Upper lobe of right lung (tissue), 1 donor: ENCODE measurements around the gene ADCY1. TPM values are rescaled to one million over a fixed set of nuclear protein-coding genes. Genes with fewer than 3 reads are reported as not detected.

Experiments
- ATAC-seq: fragments of 200-7000 bp; cut with Tn5 transposase; one replicate; pipeline ENCODE4 v1.9.1; 2020; ENCODE audit warnings: mild to moderate bottlenecking, moderate library complexity
- DNase-seq: peaks from one replicate; pipeline ENCODE4 v3.0.0-alpha.2; 2020
- H3K27ac ChIP-seq: fragments of 200-600 bp; one replicate; pipeline ENCODE4 v1.8.0; 2022
- H3K27me3 ChIP-seq: fragments of 200-600 bp; one replicate; pipeline ENCODE4 v1.8.0; 2022; ENCODE audit warnings: mild to moderate bottlenecking
- H3K36me3 ChIP-seq: fragments of 200-600 bp; one replicate; pipeline ENCODE4 v1.8.0; 2022
- H3K4me1 ChIP-seq: fragments of 200-600 bp; one replicate; pipeline ENCODE4 v1.8.0; 2022
- H3K4me3 ChIP-seq: fragments of 200-600 bp; one replicate; pipeline ENCODE4 v1.8.0; 2022; ENCODE audit warnings: mild to moderate bottlenecking
- H3K9me3 ChIP-seq: fragments of 200-600 bp; one replicate; pipeline ENCODE4 v1.8.0; 2022
- intact Hi-C: fragments of 100-400 bp; cut with DNase I; formaldehyde crosslinking; loops from one replicate; pipeline ENCODE4 v1.11.0; 2022
- total RNA-seq: library from RNA; stranded (reverse); fragmentation: NEBNext Ultra II Directional; extraction: Animal tissue kit (Norgen Biotek cat#: 25700); gene quantifications from one replicate; pipeline ENCODE4 v1.2.1, GENCODE V29; 2021
- TF ChIP-seq, protein P1 (sequence below): fragments of 200-600 bp; IDR thresholded peaks from one replicate; pipeline ENCODE4 v1.8.0; 2022; ENCODE audit warnings: antibody characterized with exemption
- donor health status: DM: no; HTN: yes; CAD: no; lungs with severe emphysema.

The ADCY1 gene
- total RNA-seq, 1 donor from 2014 or later, result 3.9 TPM

GRCh38 chr7:45650404-45651394 lies 76.5 kb downstream of the ADCY1 start:
- no peaks in the 10 kb centered on the region for H3K27me3 ChIP-seq
- H3K4me1 ChIP-seq, result no peaks in the 10 kb centered on the region
- no peak overlapping the region for H3K27ac ChIP-seq
- no peaks in the 10 kb centered on the region for H3K9me3 ChIP-seq
- H3K4me3 ChIP-seq, result no peak overlapping the region
- H3K36me3 ChIP-seq, result no peaks in the 10 kb centered on the region
- no peak for ATAC-seq
- TF ChIP-seq, protein P1, sequence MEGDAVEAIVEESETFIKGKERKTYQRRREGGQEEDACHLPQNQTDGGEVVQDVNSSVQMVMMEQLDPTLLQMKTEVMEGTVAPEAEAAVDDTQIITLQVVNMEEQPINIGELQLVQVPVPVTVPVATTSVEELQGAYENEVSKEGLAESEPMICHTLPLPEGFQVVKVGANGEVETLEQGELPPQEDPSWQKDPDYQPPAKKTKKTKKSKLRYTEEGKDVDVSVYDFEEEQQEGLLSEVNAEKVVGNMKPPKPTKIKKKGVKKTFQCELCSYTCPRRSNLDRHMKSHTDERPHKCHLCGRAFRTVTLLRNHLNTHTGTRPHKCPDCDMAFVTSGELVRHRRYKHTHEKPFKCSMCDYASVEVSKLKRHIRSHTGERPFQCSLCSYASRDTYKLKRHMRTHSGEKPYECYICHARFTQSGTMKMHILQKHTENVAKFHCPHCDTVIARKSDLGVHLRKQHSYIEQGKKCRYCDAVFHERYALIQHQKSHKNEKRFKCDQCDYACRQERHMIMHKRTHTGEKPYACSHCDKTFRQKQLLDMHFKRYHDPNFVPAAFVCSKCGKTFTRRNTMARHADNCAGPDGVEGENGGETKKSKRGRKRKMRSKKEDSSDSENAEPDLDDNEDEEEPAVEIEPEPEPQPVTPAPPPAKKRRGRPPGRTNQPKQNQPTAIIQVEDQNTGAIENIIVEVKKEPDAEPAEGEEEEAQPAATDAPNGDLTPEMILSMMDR, result no peak
- intact Hi-C loops, result no loop called here
- DNase-seq, result no peak

- ATAC-seq, result no peak
- Histone ChIP-seq H3K27ac (no peak overlapping the region), H3K9me3 (no peaks in the 10 kb centered on the region), H3K36me3 (no peaks in the 10 kb centered on the region), H3K4me1 (no peaks in the 10 kb centered on the region), H3K4me3 (no peak overlapping the region), H3K27me3 (no peaks in the 10 kb centered on the region)
- DNase-seq, result no peak
- TF ChIP-seq, protein P1, result no peak
- intact Hi-C loops, result no loop called here
These were observed 77.4 kb downstream of the ADCY1 start for GRCh38 chr7:45651540-45651939.

DNA sequence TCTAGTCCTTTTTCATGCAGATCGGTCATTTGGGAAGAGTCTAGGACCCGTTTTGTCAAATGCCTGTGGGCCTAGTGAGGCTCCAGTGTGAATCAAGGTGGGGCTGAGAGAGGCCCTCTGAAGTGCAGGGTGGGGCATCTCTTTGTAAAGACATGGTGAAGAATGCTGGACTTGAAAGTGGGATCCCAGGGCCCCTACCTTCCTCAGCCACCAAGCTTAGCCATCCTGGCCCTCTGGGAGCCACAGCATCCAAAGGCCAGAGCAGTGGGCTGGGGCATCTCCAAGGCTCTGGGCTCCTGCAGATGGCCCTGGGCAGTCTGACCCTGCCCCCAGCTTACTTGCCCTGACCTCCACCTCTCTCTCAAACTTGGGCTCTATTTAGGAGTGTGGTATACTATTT lies 78.5 kb downstream of the ADCY1 start:
- ATAC-seq (no peak), DNase-seq (no peak)
- TF ChIP-seq, protein P1, result no peak
- no peaks in the 10 kb centered on the region for H3K9me3 ChIP-seq
- no peaks in the 10 kb centered on the region for H3K36me3 ChIP-seq
- no peaks in the 10 kb centered on the region for H3K27me3 ChIP-seq
- H3K4me1 ChIP-seq, result no peaks in the 10 kb centered on the region
- no peak overlapping the region for H3K4me3 ChIP-seq
- H3K27ac ChIP-seq, result no peak overlapping the region
- intact Hi-C loops, result no loop called here

DNA sequence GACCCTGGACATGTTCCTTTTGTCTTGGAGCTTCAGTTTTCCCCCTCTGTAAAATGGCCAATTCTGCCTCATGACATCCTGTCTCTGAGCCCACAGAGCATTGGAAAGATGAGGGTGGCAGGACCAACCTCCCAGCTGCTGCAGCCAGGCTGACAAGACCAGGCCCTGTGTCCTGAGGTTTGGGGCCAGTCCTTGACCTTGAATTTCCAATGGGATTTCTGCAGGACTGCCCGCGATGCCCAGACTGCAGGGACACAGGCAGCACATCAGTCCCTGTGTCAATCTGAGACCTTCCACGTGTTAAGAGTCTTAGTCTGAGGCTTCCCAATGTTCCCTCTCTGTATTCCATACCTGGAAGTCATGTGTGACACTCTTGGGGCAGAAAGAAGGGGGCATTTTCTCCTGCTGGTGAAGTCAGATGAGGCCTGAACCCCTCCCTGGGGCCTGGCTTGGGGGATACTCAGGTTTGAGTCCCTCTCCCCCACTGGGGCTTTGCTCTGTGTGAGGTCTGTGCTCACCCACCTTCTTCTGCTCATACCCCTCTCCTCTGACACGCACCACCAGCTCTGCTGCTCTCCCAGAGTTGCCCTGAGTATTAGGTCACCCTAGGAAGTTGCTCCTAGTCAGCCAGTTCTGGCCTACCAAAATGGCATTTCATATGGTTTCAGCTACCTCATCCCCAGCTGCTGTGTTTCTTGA lies 79.2 kb downstream of the ADCY1 start:
- no peaks in the 10 kb centered on the region for H3K9me3 ChIP-seq
- no peaks in the 10 kb centered on the region for H3K36me3 ChIP-seq
- no peak overlapping the region for H3K4me3 ChIP-seq
- no peaks in the 10 kb centered on the region for H3K4me1 ChIP-seq
- H3K27me3 ChIP-seq, result no peaks in the 10 kb centered on the region
- TF ChIP-seq, protein P1, result no peak
- no peak for DNase-seq
- intact Hi-C loops, result no loop called here
- no peak for ATAC-seq
- no peak overlapping the region for H3K27ac ChIP-seq

DNA sequence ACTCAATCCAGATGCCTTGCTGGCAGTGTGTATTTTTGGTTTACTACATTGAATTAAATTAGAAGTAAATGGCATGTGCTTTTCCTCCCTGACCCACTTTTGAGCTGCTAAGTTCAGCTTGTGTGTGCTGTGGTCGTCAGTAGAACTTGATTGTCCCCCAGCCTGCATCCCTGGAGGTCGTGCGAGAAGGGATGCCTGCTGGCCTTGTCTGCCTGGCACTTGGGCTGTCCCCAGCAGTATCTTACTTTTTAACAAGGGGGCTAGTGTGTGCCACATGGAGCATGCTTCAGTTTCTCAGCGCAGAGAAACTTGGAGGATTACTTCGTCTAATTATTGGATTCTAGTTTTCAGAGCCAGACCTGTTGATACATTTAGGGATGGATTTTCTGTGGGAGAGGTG lies 80.2 kb downstream of the ADCY1 start:
- DNase-seq (no peak), ATAC-seq (no peak)
- TF ChIP-seq, protein P1, result no peak
- Histone ChIP-seq H3K27ac (no peak overlapping the region), H3K9me3 (no peaks in the 10 kb centered on the region), H3K4me1 (no peaks in the 10 kb centered on the region), H3K36me3 (no peaks in the 10 kb centered on the region), H3K4me3 (no peak overlapping the region), H3K27me3 (no peaks in the 10 kb centered on the region)
- intact Hi-C loops, result no loop called here
